Measurements from ENCODE around the gene AP1M2. TPM values are rescaled to one million over a fixed set of nuclear protein-coding genes. Genes with fewer than 3 reads are reported as not detected.
"Not testable (repeated sequence)": the region's sequence is repeated elsewhere in the genome, so short reads cannot be mapped to it uniquely, and the experiment has no call there.

Gene AP1M2
- total RNA-seq, 1 donor from 2014 or later, result not detected

DNA sequence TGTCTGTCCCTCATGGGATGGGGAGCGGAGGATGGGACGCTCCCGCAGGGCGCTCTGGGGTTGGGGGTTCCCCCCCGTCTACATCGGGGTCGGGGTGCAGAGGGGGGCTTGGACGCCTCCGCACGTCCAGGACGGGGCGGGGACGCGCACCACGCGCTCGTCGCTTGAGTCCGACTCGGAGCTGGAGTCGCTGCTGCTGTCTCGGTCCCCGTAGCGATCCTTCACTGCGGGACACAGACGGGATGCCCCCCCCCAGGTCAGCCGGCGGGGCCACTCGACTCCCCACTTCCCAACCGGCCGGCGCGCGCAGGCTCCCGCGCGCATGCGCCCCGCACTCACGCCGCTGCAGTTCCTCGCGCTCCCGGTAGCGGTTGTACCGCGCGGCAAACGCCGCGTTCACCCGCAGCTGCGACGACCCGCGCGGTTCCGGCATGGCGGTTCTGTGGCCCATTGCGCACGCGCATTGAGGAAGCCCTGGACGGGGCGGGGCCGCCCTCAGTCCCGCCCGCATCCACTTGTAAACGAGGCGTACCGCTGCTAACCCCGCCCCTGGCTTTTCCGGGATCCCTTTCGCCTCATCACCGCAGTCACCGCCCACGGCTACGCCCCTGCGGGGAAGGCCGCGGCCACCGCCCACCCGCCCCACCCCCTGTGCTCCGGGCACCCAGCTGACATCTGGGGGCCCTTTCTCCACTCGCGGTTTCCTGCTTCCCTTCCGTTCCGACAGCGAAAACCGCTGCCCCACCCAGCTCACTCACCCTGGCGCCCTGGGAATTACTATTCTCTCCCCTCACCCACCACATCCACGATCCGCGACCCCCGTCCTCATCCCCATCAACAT lies 21.3 kb downstream of the AP1M2 start, which contains the start of gene KRI1:
Gene KRI1 (minus strand): TSS at position 444 of the 841 bp plus-strand sequence. CDS start 11 bp downstream, at position 433.
- peak; percentile 82 for DNase-seq (ENCODE audit: low read depth, low spot score)

DNA sequence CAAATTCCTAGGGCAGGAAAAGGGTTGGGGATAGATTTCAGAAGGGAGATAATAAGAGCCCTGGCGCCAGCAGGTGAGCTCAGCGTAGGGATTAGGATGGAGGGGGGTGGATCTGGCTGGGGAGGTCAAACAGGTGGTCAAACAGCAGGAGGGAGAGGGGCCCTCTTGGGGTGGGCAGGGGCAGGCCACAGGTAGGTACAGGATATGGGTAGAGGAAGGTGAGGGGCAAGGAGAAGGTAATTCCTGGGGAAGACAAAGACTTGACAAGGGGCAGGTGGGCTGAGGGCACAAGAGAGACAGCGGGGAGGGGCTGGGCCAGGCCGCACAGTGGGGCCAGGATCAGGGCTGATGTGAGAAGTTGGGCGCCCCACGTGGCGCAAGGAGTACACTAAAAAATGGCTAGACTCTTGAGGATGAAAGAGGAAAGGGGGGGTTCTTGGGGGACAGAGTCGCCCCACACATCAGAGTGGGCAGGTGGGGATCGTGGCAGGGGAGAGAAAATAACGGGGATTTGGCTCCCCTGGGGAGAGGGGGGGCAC lies 22.0 kb downstream of the AP1M2 start:
- no peak for DNase-seq (ENCODE audit: low read depth, low spot score)

DNA sequence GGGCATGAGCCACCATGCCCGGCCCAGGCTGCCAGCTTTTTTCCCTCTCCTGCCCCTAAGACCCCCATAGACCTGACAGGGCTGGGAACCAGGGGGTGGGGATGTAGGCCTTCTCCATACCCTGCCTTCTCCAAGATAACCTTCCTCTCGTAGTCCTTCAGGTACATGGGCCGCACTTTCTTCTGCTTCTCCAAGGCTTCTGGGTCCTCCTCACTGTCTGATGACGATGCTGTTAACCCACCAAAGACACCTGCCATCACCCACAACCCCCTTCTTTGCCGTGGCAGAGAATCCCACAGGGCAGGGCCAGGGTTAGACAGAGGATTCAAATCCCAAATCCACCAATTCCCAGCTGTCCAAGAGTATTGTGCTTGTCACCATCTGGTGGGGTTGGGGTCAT lies 24.5 kb downstream of the AP1M2 start:
- no peak for DNase-seq (ENCODE audit: low read depth, low spot score)

DNA sequence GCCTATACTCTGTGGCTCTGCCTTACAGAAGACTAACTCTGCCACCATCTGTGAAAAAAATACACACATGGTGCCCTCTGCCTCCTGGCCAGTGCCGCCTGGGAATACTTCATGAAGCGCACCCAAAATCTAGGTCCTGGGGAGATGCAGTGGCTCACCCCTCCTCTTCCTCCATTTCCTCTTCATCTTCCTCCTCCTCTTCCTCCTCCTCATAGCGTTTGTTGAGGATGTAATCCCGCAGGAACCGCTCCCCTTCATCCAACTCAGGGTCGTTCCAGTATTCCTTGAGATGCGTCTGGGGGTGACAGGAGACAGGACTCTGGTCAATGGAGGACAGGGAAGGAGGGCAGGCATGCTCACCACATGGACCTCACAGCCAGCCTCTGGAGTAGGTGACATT lies 27.0 kb downstream of the AP1M2 start:
- DNase-seq (ENCODE audit: low read depth, low spot score), result no peak

DNA sequence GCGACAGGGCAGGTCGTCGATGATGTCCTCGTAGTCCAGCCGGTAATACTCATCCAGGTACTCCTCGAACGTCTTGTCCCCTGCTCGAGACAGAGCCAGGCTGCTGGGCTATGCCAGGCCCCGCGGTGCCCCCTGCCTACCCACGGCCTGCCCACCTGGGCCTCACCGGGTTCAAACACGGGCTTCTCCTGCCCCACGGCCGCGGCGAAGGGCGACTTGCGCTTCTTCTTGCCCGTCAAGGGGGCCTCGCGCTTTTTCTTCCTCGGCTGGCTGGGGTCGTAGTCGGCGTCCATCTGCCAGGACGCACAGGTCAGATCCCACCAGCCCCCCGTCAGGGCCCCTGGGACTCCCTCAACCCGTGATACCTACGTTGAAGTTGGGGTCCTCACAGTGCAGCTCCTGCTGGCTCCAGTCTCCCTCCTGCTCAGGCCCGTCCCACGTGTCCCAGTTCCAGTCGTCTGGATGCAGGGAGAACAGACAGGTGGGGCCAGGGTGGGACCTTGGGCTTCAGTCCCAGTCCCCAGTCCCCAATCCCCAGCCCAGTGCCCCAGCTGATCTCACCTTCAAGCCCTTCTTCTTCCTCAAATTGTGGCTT lies 29.4 kb downstream of the AP1M2 start:
- DNase-seq (ENCODE audit: low read depth, low spot score), result no peak

DNA sequence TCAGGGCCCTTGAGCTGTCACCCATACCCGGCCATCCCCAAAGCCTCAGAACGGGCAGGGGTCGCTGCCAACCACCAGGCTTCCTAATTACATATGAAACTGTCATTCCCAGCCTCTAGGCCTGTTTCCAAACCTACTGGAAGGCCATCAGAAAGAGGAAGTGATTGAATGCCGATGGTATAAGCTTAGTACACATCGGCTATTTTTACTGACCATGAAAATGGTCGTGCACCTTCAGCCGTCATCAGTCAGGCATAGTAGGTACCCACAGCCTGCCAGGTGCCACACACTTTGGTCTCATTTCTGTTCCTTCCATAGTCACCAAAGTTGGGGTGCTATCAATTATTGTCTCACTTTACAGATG lies 31.5 kb downstream of the AP1M2 start:
- DNase-seq (ENCODE audit: low read depth, low spot score), result no peak

DNA sequence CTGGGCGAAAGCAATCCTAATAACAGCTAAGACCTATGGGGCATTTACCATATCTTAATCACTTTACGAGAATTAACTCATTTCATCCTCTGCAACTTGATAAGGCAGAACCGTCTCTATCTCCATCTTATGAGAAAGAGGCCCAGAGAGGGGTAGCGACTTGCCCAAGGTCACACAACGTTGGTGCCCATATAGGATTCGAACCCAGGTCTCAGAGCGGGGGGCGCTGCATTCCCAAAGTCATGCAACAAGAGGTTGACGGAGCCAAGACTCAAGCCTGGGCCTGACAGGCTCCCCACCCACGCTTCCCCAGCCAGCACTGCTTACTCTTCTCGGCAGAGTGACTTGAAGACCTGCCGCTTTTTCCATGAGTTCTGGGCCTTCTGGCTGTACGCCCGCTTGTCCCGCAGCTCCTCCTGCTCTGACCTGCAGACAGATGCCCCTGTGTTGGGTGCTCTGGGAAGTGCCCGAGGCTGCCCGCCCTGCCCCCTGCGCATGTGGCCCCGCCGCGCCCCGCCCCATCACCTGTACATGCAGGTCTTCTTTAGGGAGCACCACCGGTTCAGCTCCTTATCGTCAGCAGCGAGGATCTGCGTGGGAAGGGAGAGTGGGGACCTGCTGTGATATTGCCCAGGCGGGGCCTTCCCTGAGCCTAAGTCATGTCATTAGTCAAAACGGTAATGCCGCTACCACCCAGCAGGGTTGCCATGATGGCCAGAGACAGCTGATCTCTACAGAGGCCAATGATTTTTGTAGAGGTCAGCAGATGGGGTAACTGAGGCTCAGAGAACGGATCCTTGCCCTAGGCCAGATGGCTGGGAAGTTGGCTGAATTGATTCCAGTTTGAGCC lies 32.1 kb downstream of the AP1M2 start:
- DNase-seq (ENCODE audit: low read depth, low spot score), result no peak

DNA sequence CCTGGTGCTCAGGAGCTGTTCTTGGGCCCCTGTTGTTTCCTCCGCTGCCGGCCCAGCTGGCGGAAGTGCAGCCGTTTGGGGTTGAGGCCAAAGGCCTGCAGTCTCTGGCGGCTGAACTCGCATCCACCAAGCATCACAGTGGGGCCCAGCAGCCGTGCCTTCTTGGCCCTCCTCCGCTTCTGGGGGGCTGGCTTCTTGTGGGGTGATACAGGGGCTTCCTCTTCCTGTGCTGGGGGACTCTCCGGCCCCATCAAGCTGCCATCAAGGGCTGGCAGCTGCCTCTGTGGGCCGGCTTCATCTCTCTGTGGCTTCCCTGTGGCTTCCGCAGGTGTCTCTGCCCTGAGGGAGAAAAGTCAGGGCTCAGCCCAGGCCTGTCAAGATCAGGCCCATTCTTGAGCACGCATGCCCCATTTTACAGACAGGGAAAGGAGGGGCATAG lies 33.1 kb downstream of the AP1M2 start:
- DNase-seq (ENCODE audit: low read depth, low spot score), result no peak

DNA sequence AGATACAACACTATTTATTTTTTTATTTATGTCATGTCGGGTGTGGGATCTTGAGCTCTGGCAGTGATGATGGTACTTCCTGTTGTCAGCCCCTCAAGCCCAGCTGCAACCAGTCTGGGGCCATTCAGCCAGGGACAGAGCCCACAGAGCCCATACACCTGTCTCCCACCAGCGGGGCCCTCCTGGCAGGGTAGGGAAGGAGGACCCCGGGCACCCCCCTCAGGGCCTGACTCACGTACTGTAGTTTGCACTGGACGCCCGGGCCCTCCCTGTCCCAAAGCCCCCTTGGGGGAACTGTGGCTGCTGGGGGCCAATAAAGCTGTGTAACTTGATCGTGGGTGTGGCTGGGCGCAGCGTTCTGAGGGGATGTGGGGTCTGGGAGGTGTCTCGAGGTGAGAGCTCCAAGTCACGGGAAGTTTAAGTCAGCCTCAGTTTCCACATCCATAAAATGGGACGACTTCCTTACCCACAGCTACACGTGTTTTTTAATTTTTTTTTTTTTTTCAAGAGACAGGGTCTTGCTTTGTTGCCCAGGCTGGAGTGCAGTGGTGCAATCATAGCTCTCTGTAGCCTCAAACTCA lies 33.9 kb downstream of the AP1M2 start:
- DNase-seq (ENCODE audit: low read depth, low spot score), result no peak

DNA sequence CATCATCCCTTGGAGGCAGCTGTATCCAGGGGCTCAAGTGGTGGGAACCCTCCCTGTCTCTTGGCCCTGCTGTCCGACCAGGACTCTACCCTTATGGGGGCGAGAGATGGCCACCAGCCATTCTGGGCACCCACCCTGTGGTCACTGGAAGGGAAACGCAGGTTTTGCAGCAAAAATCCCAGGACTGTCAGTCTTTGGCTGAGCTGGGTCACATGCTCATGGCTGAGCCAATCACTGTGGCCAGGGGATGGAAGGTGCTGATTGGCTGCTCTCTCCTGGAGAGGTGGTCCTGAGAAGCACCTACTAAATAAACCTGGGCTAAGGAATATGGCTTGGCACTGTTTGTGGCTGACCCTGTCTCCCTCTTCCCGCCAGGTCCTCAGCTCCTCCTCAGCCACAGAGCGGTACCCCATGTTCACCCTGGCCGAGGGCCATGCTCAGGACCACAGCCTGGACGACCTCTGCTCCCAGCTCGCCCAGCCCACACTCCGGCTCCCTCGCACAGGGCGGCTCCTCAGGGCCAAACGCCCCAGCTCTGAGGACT lies 34.5 kb downstream of the AP1M2 start:
- no peak for DNase-seq (ENCODE audit: low read depth, low spot score)

DNA sequence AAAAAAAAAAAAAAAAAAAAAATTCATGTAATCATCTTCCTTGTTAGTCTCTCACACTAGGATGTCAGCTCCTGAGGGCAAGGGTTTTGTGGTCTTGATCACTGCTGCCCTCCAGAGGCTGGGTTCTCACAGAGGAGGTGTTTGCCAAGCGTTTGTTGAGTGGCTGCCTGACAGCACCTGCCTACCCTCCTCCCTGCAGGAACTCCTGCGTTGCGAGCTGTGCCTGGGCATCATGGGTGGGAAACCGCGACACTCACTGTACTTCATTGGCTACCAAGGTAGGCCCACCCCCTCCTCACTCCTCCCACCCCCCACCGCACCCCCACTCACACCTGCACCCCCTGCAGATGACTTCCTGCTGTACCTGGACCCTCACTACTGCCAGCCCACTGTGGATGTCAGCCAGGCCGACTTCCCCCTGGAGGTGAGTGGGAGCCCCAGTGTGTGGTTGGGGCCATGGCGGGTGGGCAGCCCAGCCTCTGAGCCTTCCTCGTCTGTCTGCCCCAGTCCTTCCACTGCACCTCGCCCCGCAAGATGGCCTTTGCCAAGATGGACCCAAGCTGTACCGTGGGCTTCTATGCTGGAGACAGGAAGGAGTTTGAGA lies 35.3 kb downstream of the AP1M2 start:
- no peak for DNase-seq (ENCODE audit: low read depth, low spot score)

DNA sequence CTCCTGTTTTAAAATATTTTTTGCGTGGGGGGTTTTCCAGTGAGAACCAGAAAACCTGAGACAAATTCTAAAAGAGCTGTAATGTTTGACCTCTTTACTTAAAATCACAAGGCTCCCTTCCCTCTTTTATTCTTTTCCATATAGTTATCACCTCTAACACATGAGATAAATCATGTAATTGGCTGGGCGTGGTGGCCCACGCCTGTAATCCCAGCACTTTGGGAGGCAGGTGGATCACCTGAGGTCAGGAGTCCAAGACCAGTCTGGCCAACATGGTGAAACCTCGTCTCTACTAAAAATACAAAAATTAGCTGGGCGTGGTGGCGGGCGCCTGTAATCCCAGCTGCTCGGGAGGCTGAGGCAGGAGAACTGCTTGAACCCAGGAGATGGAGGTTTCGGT lies 36.1 kb downstream of the AP1M2 start:
- not testable (repeated sequence) for DNase-seq (ENCODE audit: low read depth, low spot score)

DNA sequence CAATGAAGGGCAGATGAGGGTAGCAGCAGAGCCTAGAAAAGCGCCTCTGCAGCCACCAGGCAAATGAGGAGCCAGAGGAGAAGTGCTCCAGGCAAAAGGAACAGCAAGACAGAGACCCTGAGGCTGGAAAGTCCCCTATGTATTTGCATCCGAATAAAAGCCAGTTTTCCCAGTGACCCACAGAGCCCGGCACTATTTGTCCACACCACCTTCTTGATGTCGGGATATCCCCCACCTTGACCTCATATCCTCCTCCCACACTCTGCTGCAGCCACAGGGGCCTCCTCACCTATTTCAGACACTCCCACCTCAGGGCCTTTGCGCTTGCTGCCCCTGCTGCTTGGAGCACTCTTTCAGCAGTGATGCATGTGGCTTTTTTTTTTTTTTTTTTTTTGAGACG lies 36.8 kb downstream of the AP1M2 start:
- no peak for DNase-seq (ENCODE audit: low read depth, low spot score)

DNA sequence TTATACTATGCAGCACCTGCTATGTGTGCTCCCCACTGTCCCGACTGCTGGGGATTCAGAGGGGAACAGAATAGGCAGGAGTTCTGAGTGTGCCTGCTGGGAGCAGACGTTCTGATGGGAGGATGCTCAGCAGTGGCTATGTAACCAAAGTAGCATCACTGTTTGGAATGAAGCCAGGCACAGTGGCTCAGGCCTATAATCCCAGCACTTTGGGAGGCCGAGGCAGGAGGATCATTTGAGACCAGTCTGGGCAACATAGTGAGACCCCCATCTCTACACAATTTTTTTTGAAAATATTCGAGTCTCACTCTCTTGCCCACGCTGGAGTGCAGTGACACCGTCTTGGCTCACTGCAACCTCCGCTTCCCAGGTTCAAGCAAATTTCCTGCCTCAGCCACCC lies 37.4 kb downstream of the AP1M2 start:
- no peak for DNase-seq (ENCODE audit: low read depth, low spot score)

DNA sequence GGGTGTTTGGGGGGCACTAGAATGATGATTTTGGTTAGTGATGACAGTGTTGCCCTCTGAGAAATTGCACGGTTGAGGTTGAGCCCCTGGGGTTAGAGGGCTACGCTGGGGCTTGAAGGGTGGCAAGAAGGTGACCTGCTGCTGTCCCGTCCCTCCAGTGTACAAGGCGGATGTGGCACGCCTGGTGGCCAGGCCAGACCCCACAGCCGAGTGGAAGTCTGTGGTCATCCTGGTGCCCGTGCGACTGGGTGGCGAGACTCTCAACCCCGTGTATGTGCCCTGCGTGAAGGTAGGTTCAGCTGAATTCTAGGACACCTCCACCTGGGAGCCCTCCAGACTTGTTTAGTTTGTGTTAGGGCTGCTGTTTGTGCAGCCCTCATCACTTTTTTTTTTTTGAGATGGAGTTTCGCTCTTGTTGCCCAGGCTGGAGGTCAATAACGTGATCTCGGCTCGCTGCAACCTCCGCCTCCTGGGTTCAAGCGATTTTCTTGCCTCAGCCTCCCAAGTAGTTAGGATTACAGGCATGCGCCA lies 38.3 kb downstream of the AP1M2 start:
- DNase-seq (ENCODE audit: low read depth, low spot score), result no peak

DNA sequence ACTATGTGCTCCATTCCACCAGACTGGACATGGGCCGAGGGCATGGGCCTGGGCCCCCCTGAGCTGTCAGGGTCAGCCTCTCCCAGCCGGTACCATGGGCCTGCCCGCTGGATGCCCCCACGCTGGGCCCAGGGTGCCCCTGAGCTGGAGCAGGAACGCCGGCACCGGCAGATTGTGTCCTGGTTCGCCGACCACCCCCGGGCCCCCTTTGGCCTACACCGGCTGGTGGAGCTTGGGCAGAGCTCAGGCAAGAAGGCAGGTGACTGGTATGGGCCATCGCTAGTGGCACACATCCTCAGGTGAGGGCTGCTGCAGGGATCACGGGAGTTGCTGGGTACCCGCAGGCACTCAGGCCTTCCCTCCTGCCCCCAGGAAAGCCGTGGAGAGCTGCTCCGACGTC lies 40.3 kb downstream of the AP1M2 start:
- DNase-seq (ENCODE audit: low read depth, low spot score), result no peak

DNA sequence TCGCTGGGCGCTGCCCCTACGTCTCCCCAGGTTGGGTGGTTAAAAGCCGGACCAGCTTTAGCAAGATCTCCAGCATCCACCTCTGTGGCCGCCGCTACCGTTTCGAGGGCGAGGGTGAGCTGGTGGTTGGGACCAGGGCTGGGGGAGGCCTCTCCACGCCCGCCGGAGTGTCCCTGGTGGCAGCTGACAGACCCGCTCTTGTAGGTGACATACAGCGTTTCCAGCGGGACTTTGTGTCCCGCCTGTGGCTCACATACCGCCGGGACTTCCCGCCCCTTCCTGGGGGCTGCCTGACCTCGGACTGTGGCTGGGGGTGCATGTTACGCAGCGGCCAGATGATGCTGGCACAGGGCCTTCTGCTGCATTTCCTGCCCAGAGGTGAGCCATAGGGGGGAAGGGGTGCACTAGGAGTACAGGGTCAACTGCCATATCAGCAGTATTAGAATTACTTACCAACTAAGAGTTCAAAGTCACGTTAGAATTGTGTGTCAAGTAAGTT lies 42.3 kb downstream of the AP1M2 start:
- no peak for DNase-seq (ENCODE audit: low read depth, low spot score)

DNA sequence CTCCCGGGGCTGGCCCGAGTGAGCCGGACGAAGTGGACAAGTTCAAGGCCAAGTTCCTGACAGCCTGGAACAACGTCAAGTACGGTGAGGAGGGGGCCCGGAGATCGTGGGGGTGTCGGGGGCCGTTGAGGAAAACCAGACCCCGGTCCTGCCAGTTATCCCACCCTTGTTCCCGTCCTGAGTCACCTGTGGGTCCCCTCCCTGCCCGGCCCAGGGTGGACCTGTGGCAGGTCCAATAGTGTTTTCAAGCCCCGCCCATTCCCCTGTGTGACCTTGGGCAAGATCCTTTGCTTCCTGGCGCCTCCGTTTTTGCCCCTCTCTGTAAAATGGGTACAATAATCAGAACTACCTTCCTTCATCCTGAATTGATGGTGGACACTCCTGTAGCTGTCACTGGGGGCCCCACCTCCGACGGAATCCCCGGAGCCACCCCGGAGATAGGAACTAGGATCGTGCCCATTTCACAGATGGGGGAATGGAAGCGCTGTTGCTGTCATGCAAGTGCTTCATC lies 42.8 kb downstream of the AP1M2 start:
- no peak for DNase-seq (ENCODE audit: low read depth, low spot score)

DNA sequence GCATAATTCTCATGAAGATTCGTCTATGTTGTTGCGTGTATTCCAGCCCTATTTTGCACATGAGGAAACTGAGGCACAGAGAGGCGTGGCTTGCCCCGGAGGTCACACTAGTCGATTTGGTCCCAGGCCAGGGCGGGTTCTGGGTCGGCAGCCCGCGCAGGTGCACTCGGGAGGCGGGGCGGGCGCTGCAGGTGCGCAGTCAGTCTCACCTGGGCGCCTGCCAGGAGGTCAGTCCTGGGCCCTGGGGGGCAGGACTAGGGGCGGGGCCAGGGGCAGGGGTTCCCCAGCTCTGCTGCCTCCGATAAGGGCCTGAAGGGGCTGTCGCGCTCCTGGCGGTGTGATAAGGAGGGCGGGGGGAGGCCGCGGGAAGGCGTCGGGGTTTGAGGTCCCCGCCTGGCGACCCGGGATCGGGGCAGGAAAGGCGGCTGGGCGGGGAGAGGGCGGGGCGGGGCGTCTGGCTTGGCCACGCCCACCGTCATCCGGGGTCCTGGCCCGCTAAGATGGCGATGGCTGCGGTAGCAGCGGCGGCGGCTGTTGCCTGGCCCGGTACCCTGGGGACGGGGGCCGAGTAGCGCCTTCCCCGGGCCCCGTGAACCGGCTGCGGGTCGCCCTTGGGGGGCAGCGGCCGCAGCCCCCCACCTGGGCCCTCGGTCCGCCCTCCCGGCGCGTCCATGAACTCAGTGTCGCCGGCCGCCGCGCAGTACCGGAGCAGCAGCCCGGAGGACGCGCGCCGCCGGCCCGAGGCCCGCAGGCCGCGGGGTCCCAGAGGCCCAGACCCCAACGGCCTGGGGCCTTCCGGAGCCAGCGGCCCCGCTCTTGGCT lies 43.5 kb downstream of the AP1M2 start, which contains the start of gene ATG4D:
Gene ATG4D (plus strand): TSS at position 485 of the 822 bp plus-strand sequence. CDS start 187 bp downstream, at position 672.
- DNase-seq (ENCODE audit: low read depth, low spot score), result no peak

Measured in pulmonary artery endothelial cell (primary cell).